PC-3 (cell line): ENCODE measurements around the gene LRBA. TPM values are rescaled to one million over a fixed set of nuclear protein-coding genes. Genes with fewer than 3 reads are reported as not detected.

ENCODE experiments used
- ATAC-seq: fragments of 200-7000 bp; cut with Tn5 transposase; 2 replicates; pipeline ENCODE4 v1.9.1; 2020; ENCODE audit warnings: mild to moderate bottlenecking, moderate library complexity
- BruUV-seq: library from RNA; stranded (reverse); fragments of 400-500 nt; replicated peaks from 2 replicates; lab custom pipeline; 2021; lab: Mats Ljungman, UMichigan
- CTCF ChIA-PET: fragments of 300-600 bp; sonication (Branson Sonifier 250); formaldehyde crosslinking; loops from one replicate; lab custom pipeline; 2022; ENCODE audit warnings: antibody characterized with exemption; lab: Charles Lee
- POLR2A ChIA-PET: fragments of 300-600 bp; sonication (Branson Sonifier 250); formaldehyde crosslinking; loops from one replicate; lab custom pipeline; 2022; ENCODE audit warnings: antibody characterized with exemption; ENCODE audit not compliant: unreplicated experiment; lab: Charles Lee
- DNase-seq: peaks from one replicate; pipeline ENCODE4 v3.0.0-alpha.2; 2015
- H2AFZ ChIP-seq: fragments of 300-600 bp; sonication (generic); 2 replicates; pipeline ENCODE4 v1.6.0; 2016; ENCODE audit warnings: antibody characterized with exemption, low read length
- H3F3A ChIP-seq: fragments of 300-600 bp; sonication (generic); one replicate; pipeline ENCODE4 v1.6.0; 2017; ENCODE audit warnings: antibody characterized with exemption, low read length, control low read depth, mild to moderate bottlenecking; ENCODE audit not compliant: unreplicated experiment
- H3K27ac ChIP-seq: fragments of 300-600 bp; sonication (generic); 2 replicates; pipeline ENCODE4 v1.5.1; 2016; ENCODE audit warnings: mild to moderate bottlenecking, low read length
- H3K27me3 ChIP-seq: fragments of 300-600 bp; sonication (generic); 2 replicates; pipeline ENCODE4 v1.6.1; 2016; ENCODE audit warnings: low read length, mixed read lengths
- H3K36me3 ChIP-seq: fragments of 300-600 bp; sonication (generic); 2 replicates; pipeline ENCODE4 v1.6.1; 2016; ENCODE audit warnings: low read depth, mixed run types, low read length, mixed read lengths
- H3K4me1 ChIP-seq: fragments of 300-600 bp; sonication (generic); 2 replicates; pipeline ENCODE4 v1.5.1; 2016; ENCODE audit warnings: low read length; ENCODE audit not compliant: insufficient read depth
- H3K4me2 ChIP-seq: fragments of 300-600 bp; sonication (generic); 2 replicates; pipeline ENCODE4 v1.6.0; 2016; ENCODE audit warnings: low read length
- H3K4me3 ChIP-seq: fragments of 300-600 bp; sonication (generic); 2 replicates; pipeline ENCODE4 v1.5.1; 2016; ENCODE audit warnings: mild to moderate bottlenecking, low read length, mixed read lengths
- H3K79me2 ChIP-seq: fragments of 300-600 bp; sonication (generic); 2 replicates; pipeline ENCODE4 v1.6.1; 2017; ENCODE audit warnings: low read length, mixed read lengths
- H3K9ac ChIP-seq: fragments of 300-600 bp; sonication (generic); 2 replicates; pipeline ENCODE4 v1.6.0; 2016; ENCODE audit warnings: mild to moderate bottlenecking, low read length
- H3K9me2 ChIP-seq: fragments of 300-600 bp; sonication (generic); replicated peaks from 2 replicates; pipeline ENCODE4 v1.6.1; 2016; ENCODE audit warnings: mixed run types, low read length, mixed read lengths
- H3K9me3 ChIP-seq: fragments of 300-600 bp; sonication (generic); 2 replicates; pipeline ENCODE4 v1.6.1; 2016; ENCODE audit warnings: low read length, mixed read lengths
- H4K20me1 ChIP-seq: fragments of 300-600 bp; sonication (generic); 2 replicates; pipeline ENCODE4 v1.6.1; 2016; ENCODE audit warnings: low read length, mixed read lengths
- CTCF ChIP-seq: fragments of 300-600 bp; sonication (generic); conservative IDR thresholded peaks from 2 replicates; pipeline ENCODE4 v1.5.1; 2017; ENCODE audit warnings: antibody characterized with exemption, low read depth, mild to moderate bottlenecking, low read length
- EZH2 ChIP-seq: fragments of 300-600 bp; sonication (generic); IDR thresholded peaks from one replicate; pipeline ENCODE4 v1.6.1; 2017; ENCODE audit warnings: antibody characterized with exemption, mild to moderate bottlenecking, low read length; ENCODE audit not compliant: unreplicated experiment
- EZH2phosphoT487 ChIP-seq: fragments of 300-600 bp; sonication (generic); IDR thresholded peaks from 2 replicates; pipeline ENCODE4 v1.6.1; 2018; ENCODE audit warnings: mild to moderate bottlenecking, antibody characterized with exemption, low read length, borderline replicate concordance
- intact Hi-C: fragments of 100-400 bp; cut with micrococcal nuclease; formaldehyde crosslinking; loops from 2 replicates; pipeline ENCODE4 v1.9.0; 2023
- total RNA-seq: library from RNA; depleted of rRNA; stranded (reverse); fragments of >200 nt; gene quantifications from 2 replicates; pipeline ENCODE4 v1.2.3, GENCODE V29; 2014

The LRBA gene
- total RNA-seq, 1 experiment from 2014 or later = 40.8 TPM

GRCh38 chr4:150328496-150328895 lies 686.6 kb downstream of the LRBA start:
- no peaks in the 10 kb centered on the region for H4K20me1 ChIP-seq
- H3K9me2 ChIP-seq = no peaks in the 10 kb centered on the region
- H3K27me3 ChIP-seq = no peaks in the 10 kb centered on the region
- H3F3A ChIP-seq = no peaks in the 10 kb centered on the region
- H3K36me3 ChIP-seq = no peaks in the 10 kb centered on the region
- no peaks in the 10 kb centered on the region for H3K4me1 ChIP-seq
- no peak overlapping the region for H3K4me2 ChIP-seq
- DNase-seq (no peak), ATAC-seq (no peak)
- CTCF ChIA-PET = no interaction called here
- no TSS peak for BruUV-seq
- H3K9ac ChIP-seq = no peak overlapping the region
- H3K27ac ChIP-seq = no peak overlapping the region
- H2AFZ ChIP-seq = no peak overlapping the region
- no peaks in the 10 kb centered on the region for H3K79me2 ChIP-seq
- intact Hi-C loops = no loop called here
- POLR2A ChIA-PET = no interaction called here
- H3K9me3 ChIP-seq = no peaks in the 10 kb centered on the region
- no peak overlapping the region for H3K4me3 ChIP-seq
- TF ChIP-seq EZH2phosphoT487 (no peak), EZH2 (no peak), CTCF (no peak)

GRCh38 chr4:150327262-150327780 lies 687.8 kb downstream of the LRBA start:
- POLR2A ChIA-PET = no interaction called here
- no peak for ATAC-seq

More at GRCh38 chr4:150327262-150327780, 687.8 kb downstream of the LRBA start:
- Histone ChIP-seq H3K4me3 (no peak overlapping the region), H3K9me2 (no peaks in the 10 kb centered on the region), H3K9ac (no peak overlapping the region), H3K79me2 (no peaks in the 10 kb centered on the region), H3K27me3 (no peaks in the 10 kb centered on the region), H3K9me3 (no peaks in the 10 kb centered on the region), H3K36me3 (no peaks in the 10 kb centered on the region), H3K4me2 (no peak overlapping the region), H2AFZ (no peak overlapping the region), H4K20me1 (no peaks in the 10 kb centered on the region), H3K4me1 (no peaks in the 10 kb centered on the region), H3F3A (no peaks in the 10 kb centered on the region), H3K27ac (no peak overlapping the region)
- BruUV-seq = no TSS peak
- CTCF ChIA-PET = no interaction called here
- TF ChIP-seq EZH2 = no peak
- TF ChIP-seq CTCF = no peak
- no peak for TF ChIP-seq EZH2phosphoT487
- DNase-seq = no peak
- intact Hi-C loops = no loop called here
